CD4-positive, alpha-beta T cell treated with Interleukin-2 at 100 ng/mL for 4 hours (primary cell): ENCODE data around the gene PTPN1.
"Not testable (repeated sequence)": the region's sequence is repeated elsewhere in the genome, so short reads cannot be mapped to it uniquely, and the experiment has no call there.

Experiments used
- DNase-seq: peaks from one replicate; pipeline ENCODE4 v3.0.0-alpha.2; 2020; ENCODE audit warnings: low spot score

Gene PTPN1

DNA sequence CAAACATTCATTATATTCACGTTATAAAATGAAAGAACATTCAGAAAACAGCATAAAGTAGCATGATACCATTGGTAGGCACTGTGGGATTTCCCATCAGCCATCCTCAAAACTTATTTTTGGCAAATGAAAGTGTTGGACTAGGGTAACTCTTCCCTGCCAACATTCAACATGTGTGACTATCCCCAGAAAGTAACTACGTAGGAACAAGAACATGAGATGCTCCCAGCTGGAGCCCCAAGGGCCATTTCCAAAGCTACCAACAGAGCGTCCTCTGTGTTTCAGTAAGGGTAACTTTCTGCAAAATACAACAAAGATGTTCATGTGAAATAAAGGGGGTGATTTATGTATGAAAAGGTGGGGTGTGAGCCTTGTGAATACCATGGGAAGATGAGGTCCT is 28.4 kb upstream of the PTPN1 start:
- DNase-seq = no peak

DNA sequence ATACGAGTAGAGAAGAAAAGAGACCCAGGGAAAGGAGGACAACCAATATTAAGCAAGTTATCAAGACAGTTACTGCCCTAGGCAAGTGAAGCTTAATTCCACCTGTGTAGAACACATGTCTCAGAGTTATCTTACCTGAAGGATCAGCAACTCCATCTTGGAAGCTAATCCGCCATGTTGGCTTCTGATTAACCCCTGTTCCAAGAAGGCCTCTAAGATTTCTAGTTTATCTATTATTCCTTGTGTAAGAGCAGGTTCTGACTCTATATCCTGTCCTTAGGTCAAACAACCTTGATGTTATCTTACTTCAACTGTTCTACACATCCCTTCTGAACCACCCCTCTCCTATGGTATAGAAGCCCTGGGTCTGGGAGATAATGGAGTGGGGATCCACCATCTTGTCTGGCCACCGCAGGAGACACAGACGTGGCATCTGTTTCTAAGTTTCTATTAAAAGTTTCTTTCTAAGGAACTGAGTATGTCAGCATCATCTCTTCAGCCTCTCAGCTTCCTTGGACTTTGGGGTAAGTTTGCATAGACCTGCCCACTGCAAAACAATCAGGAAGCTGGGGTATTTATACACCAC is 27.7 kb upstream of the PTPN1 start:
- DNase-seq = no peak

DNA sequence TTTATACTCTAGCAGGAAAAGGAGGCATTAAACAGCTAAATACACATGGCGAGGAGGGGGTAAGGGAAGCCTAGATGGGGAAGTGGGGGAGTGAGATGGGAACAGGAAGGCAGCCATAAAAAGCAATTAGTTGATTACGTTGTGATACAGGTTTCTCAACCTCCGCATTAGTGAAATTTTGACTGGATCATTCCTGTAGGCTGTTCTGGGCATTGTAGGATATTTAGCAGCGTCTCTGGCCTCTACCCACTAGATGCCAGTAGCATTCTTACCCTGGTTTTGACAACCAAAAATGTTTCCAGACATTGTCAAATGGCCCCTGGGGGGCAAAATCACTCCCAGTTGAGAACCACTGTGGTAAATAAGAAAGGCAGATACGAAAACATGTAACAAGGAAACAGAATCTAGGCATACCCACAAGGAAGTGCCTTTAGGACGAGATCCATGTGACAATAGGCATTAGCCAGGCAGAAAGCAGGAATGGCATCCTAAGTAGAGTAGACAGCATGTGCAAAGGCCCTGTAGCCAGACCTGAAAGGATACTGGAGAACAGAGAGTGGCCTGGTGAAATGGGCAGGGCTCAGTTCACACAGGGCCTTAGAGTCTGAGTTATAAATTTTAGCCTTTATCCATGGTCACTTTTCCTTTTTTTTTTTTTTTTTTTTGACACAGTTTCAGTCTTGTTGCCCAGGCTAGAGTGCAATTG is 25.8 kb upstream of the PTPN1 start:
- no peak for DNase-seq

DNA sequence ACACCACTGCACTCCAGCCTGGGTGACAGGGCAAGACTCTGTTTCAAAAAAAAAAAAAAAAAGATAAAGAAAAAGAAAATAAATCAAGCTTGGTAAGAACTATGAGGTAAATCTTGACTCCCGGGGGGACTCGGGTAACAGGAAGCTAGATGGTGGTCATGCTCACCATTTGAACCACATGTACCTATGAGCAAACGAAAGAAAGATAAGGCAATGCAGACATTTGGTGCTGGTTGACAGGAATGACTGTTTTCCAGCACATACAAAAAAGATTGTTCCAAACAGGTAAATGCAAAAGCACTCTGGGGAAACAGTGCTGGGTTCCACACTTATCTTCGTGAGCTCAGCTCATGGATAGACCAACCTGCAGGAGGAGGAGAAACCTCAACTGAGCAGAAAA is 22.8 kb upstream of the PTPN1 start:
- DNase-seq = no peak

DNA sequence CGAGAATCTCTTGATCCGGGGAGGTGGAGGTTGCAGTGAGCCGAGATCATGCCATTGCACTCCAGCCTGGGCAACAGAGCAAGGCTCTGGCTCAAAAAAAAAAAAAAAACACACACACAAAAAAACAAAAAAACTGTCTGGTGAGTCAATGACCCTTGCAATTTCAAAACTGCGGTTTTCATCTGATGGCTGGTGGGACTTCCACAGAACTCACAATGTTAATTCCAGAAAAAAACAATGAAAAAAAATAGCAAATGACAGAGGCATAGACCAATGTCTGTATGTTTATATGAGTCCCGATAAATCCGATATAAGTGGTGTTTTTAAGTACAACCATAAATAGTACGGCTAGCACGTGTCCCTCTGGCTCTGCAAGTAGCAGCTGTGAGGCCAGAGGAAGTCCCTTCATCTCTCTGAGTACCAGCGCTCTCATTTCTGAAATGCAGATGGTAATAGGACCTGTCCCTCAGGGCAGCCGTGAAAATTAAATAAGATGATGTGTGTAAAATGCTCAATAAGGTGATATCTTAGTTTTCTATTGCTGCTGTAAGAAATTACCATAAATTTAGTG is 21.9 kb upstream of the PTPN1 start:
- no peak for DNase-seq

DNA sequence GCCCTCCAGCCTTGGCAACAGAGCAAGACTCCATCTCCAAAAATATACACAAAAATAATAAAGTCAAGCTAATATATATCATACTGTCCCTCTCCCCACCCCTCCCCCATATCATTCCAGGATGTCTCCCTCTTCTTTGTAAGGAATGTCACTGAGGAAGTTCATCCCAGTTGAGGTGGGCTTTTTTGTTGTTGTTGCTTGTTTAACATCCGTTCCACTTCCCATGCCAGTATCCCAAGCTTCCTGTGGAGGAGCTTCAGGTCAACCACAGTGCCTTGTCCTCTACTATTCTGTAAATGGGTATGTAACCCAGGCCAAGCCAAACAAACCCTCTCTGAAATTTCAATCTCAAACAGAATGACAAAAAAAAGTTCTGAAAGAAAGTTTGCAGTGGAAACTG is 19.0 kb upstream of the PTPN1 start:
- no peak for DNase-seq

DNA sequence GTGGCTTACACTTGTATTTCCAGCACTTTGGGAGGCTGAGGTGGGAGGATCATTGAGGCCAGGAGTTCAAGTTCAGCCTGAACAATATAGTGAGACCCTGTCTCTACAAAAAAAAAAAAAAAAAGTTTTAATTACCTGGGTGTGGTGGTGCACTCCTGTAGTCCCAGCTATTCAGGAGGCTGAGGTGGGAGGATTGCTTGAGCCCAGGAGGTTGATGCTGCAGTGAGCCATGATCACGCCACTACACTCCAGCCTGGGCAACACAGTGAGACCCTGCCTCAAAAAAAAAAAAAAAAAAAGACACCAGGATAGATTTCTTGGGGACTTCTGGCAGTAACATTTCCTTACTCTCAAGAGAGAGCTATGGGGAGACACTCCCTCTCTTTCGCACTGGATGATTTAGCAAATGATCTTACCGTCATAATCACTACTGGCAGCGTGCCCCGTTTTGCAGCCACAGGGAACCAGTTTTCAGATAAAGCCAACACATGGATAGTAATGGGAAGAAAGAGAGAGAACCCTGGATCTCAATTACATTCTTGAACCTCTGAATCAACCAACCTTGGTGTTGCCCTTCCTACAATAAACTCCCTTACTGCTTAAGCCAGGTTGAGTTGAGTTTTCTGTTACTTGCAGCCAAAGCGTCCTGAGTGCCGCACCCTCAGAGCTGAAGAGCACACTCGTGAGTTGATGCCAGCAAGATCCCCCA is 18.1 kb upstream of the PTPN1 start:
- no peak for DNase-seq

DNA sequence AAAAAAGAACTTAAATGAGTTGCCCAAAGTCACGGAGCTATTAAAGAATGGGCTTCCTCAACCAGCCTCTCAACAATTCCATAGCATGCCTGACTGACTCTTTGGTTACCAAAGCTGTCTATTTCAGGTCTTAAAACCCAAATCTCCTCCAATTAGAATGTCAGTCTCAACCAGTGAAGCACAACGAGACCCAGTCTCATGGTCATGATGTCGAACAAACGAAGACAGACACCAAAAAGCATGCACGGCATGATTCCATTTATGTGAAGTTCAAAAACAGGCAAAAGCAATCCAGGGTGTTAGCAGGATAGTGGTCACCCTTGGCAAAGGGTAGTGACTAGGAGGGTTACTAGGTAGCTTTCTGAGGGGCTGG is 16.3 kb upstream of the PTPN1 start:
- DNase-seq = no peak

DNA sequence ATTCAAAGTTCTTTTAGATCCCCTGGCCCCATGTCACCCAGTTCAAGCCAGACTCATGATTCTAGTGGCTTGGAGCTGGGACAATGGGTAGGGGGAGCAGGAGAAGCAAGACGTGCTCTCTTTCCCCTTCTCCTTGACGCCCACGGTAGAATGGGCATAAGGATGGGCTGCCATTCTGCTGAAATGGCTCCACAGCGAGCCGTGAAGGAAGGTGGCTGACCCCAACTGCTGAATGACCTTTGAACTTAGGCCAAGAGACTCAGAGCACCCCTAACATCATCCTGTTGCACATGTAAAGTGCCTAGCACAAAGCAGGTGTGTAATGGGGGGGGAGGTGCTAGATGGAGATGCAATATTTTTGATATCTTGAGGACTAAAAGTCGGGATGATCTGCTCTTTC is 15.8 kb upstream of the PTPN1 start:
- DNase-seq = no peak

DNA sequence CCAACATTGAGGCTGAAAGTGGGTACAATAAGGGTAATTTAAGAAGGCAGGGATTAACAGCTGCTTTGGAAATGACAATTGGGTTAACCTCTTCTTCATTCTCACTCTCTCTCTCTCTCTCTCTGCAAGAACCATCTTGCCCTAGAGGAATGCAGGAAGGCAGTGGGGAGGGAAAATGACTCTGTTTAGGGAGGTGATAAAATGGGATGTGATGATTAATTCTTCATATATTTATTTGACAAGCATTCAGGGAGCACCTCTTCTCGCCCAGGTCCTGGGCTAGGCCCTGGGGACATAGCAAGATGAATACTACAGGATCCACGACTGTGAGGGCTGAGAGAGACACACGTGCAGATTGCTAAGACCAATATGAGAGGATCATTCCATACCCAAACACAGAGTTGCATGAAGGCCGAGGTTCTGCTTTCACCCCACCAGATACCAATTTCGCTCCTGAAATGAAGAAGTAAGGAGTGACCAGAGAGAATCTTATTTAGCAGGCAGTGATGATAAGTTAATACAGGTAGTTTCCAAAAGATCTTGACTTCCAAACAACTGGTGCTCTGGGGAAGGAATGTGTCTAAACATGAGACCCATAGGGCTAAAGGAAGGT is 13.3 kb upstream of the PTPN1 start:
- no peak for DNase-seq

DNA sequence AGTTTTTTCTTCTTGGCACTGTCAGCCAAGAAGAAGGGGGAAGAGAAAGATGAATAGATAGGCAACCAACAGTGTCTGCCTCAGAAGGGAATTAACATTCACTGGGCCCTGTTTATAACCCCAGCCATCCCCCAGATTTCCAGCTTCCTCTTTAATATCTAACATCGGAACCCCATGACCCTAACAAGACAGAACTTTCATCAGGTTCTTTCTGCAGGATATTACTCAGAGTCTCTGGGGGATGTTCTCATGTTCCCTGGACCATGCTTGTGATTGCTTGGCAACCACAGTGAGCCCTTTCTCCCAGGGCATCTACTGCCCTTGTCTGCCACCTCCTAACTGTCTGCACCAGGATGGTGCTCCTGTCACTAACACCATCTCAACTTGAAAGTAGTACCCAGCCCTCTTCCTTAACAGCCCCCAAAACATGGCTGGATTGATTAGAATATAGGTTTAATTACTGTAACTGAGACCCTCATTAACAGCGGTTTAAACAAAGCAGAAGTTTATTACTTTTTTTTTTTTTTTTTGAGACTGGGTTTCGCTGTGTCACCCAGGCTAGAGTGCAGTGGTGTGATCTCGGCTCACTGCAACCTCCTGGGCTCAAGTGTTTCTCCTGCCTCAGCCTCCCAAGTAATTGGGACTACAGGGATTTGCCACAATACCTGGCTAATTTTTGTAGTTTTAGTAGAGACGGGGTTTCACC is 12.0 kb upstream of the PTPN1 start:
- DNase-seq = no peak

DNA sequence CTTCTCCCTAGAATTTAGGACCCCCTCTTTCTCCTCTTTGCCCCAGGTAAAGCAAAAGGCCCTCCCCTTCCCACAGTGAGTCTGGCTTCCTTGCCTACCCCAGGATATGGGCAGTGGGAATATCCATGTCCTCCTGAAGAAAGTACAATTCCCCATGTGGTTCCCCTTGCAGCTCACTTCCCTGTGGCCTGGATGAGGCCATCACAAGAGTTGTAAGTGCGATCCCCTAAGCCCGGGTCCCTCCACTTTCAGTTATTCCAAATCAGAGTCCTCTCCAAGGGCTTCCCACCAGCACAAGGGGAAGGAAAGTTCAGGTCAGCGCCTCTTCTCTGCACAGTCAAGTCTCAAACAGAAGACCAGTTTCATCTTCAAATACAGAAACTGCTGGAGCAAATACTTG is 10.2 kb upstream of the PTPN1 start:
- no peak for DNase-seq

DNA sequence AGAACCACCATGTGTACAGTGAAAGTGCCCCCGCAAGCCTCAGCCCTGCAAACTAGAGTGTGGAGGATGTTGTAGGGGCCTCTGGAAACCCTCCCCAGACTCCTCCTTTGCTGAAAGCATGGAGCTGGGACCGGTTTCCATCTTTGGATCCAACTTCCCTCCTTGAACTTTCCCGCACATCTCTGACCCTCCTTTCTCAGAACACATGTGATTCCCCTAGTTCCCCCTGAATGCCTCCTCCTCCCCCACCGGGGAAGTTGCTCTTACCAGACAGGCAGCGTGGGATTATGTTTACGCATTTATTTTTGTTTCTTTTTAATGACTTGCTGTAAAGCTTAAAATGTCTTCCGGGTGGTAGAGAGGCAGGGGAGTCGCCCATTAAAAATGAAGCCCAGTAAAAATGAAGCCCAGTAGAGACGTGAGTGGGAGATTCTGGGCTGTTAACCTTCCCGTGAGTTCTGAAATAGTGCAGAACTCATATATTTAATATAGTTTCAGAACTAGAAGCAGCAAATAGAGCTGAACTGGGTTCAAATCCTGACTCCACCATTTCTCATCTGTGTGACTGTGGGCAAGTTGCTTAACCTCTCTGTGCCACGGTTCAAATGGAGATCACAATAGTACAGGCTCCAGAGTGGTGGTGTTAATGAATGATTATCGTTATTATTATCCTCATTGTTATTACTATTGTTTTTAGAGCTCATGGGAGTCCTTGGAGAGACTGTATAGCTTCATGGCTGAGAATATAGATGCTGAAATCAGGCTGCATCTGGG is 8.0 kb upstream of the PTPN1 start:
- no peak for DNase-seq

DNA sequence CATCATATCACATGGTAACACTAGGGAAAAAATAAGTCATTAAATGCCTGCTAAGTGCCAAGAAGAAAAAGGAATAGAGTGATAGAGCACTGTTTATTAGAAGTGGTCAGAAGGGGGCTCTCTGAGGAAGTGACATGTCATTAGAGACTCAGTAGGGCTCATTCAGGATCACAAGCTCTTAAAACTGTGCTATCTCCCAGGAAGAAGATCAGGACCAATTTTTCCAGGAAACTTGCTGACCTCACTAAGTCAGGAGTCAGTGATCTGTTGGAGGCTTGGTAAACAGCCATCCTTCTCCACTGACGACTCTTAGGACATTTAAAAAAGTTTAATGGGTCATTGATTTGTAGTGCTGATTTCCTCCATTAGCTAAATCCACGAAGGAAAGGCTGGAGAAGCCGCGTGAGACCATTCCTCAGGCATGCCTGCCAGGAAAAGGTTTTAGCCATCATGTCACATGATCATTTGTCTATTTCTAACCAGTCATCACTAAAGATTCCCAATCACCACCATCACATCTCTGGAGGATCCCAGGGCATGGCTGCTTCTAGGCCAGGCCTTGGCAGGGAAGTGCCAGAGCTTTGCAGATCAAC is 5.9 kb upstream of the PTPN1 start:
- peak; percentile 44 for DNase-seq

DNA sequence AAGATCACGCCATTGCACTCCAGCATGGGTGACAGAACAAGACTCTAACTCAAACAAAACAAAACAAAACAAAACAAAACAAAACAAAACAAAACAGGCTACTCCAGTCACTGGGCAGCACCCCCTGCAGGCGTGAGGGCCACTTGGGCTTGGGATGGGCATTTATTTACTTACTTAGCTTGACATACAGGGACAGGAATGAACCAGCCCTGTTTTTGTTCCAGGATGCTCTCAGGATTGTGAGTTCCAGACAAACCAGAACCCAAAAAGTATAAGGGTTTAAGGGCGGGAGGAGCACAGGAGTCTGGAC is 4.0 kb upstream of the PTPN1 start:
- DNase-seq = no peak

DNA sequence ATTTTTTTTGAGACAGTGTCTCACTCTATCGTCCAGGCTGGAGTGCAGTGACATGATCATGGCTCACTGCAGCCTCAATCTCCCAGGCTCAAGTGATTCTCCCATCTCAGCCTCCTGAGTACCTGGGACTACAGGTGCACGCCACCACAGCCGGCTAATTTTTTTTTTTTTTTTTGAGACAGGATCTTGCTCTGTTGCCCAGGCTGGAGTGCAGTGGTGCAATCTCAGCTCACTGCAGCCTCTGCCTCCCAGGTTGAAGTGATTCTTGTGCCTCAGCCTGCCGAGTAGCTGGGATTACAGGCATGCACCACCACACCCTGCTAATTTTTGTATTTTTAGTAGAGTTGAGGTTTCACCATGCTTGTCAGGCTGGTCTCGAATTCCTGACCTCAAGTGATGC is 2.4 kb upstream of the PTPN1 start:
- not testable (repeated sequence) for DNase-seq

DNA sequence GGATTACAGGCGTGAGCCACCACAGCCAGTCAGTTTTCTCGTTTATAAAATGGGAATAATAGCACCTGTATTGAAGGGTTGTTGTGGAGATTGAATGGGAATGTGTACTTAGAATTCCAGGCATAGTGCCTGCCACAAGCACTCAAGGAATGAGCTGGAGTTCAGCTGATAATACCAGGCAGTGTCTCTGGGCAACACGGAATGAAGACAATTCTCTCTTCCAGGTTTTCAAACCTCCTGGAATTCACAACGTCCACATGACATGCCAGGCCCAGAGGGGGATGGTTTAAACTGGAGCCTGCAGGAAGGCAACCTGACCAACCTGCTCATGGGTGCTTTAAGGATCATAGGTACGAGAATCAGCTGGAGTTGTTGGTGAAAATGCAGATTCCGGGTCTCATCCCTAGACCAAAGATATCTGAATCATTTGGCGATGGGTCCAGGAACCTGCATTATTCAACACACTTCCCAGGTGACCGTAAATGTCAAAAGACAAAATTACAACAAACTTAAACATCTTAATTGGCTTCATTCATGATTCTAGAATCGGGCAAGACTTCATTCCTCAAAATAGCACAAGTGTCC is 1.9 kb upstream of the PTPN1 start:
- no peak for DNase-seq

DNA sequence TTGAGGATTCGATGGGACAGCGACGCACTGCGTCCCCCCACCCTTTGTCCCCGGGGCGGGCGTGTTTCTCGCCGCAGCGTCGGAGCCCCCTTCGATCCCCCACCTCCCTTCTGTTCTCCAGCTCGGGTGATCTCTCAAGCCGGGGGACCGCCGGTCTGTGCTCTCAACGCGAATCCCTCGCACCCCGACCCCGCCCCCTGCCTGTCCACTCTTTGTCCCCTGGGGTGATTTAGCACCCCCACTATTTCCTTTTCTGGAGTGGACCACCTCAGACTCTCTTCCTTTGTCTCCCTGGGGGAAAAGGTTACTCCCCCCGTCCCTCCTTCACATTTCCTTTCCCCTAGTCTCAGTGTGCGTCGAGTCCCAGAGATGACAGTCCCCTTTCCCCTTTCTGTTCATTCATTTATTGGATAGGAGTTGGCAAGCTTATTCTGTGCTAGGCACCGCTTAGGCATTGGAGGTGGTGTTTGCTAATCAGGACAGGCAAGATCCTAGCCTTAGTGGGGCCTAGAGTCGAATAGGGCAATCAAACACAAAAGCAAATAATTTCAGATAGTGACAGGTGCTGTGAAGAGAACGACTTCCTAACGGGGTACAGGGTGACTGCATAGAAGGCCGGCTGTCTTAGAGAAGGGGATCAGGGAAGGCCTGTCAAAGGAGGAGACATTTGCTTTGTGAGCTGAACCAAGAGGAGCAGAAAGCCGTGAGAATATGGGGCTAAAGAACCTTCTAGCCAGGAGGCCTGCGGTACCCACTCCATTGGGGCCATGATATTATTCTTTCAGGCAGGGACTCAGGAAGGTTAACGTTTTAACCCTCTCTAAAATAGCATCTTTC is 741 bp downstream of the PTPN1 start:
- DNase-seq = no peak

DNA sequence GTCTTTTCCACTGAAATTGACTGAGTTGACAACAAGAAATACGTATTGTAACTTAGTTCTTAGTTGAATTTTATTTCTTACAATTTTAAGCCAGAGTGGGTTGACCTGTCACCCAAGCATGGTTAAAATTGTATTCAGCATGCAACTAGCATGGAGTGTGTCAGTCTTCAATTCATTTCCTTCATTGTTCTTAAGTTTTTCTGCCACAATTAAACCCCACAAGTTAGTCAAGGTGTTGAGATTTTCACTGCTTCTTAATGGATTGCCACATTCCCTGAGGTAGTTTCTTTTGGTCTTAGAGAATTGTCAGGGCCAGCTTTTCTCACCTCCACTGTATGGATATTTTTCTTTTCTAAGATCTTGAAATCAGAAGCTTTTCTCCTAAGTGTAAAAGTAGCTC is 2.1 kb downstream of the PTPN1 start:
- no peak for DNase-seq
